B cell (primary cell): ENCODE results near the gene OR7E24. TPM values are rescaled to one million over a fixed set of nuclear protein-coding genes. Genes with fewer than 3 reads are reported as not detected.

Source experiments
- ATAC-seq: fragments of 200-7000 bp; cut with Tn5 transposase; one replicate; pipeline ENCODE4 v1.10.0; 2021; ENCODE audit warnings: low read depth, mild to moderate bottlenecking, moderate number of reproducible peaks, moderate library complexity
- CTCF ChIA-PET: fragments of 350-600 bp; sonication (Branson Sonifier 250); formaldehyde crosslinking; loops from one replicate; lab custom pipeline; 2021; ENCODE audit warnings: antibody characterized with exemption, inconsistent platforms; lab: Charles Lee
- POLR2A ChIA-PET: fragments of 350-600 bp; sonication (Branson Sonifier 250); formaldehyde crosslinking; loops from one replicate; lab custom pipeline; 2021; ENCODE audit warnings: antibody characterized with exemption; lab: Charles Lee
- DNase-seq: peaks from one replicate; pipeline ENCODE4 v3.0.0; 2013
- H2AFZ ChIP-seq: 2 replicates; pipeline ENCODE4 v1.6.1; 2012; ENCODE audit warnings: mild to moderate bottlenecking, low read depth, low read length; ENCODE audit not compliant: insufficient read depth, poor library complexity, severe bottlenecking
- H3K27ac ChIP-seq, 2 donors: 1 replicate in 1 of 2; 2 replicates in 1 of 2; pipeline ENCODE4 v1.5.1; 2012 to 2013; ENCODE audit warnings: low read length in 2 of 2, mild to moderate bottlenecking in 2 of 2, moderate library complexity in 1 of 2
- H3K27me3 ChIP-seq, 4 experiments: fragments of 200-600 bp in 1 of 4; sonication (generic) in 1 of 4; replicated peaks in 1 of 4; 1 replicate in 2 of 4; 2 replicates in 2 of 4; pipeline versions ENCODE4 v1.6.1 to v1.7.0; 2013 to 2016; ENCODE audit warnings: low read length in 3 of 4, mild to moderate bottlenecking in 2 of 4, mixed read lengths in 1 of 4, moderate library complexity in 1 of 4; ENCODE audit not compliant: insufficient read depth in 4 of 4, control insufficient read depth in 3 of 4; ENCODE audit errors: control extremely low read depth in 1 of 4
- H3K36me3 ChIP-seq, 2 experiments: replicated peaks in 1 of 2; 1 replicate in 1 of 2; 2 replicates in 1 of 2; pipeline versions ENCODE4 v1.6.1 to v1.7.1; 2013; ENCODE audit warnings: low read length in 1 of 2; ENCODE audit not compliant: insufficient read depth in 2 of 2, control insufficient read depth in 1 of 2; ENCODE audit errors: control extremely low read depth in 1 of 2, extremely low read depth in 1 of 2
- H3K4me1 ChIP-seq, 2 donors: fragments of 200-600 bp in 1 of 2; sonication (generic) in 1 of 2; 1 replicate in 1 of 2; 2 replicates in 1 of 2; pipeline versions ENCODE4 v1.5.1 to v1.6.1; 2013 to 2017; ENCODE audit warnings: low read length in 2 of 2; ENCODE audit not compliant: control insufficient read depth in 2 of 2, insufficient read depth in 2 of 2
- H3K4me2 ChIP-seq: replicated peaks from 2 replicates; pipeline ENCODE3; 2012; ENCODE audit warnings: mild to moderate bottlenecking, low read depth, low read length; ENCODE audit not compliant: poor library complexity, severe bottlenecking
- H3K4me3 ChIP-seq, 5 experiments: fragments of 200-600 bp in 1 of 5; sonication (generic) in 1 of 5; 1 replicate in 3 of 5; 2 replicates in 2 of 5; pipeline versions ENCODE4 v1.5.1 to v1.7.0; 2011 to 2016; ENCODE audit warnings: low read length in 4 of 5, mild to moderate bottlenecking in 4 of 5, low read depth in 2 of 5, control low read depth in 1 of 5, moderate library complexity in 1 of 5; ENCODE audit not compliant: insufficient read depth in 1 of 5; ENCODE audit errors: control extremely low read depth in 1 of 5, extremely low read depth in 1 of 5
- H3K79me2 ChIP-seq: fragments of 200-600 bp; sonication (generic); one replicate; pipeline ENCODE4 v1.6.0; 2016; ENCODE audit warnings: low read length; ENCODE audit not compliant: control insufficient read depth, insufficient read depth
- H3K9ac ChIP-seq: fragments of 200-600 bp; sonication (generic); 2 replicates; pipeline ENCODE4 v1.6.1; 2017; ENCODE audit warnings: mild to moderate bottlenecking, low read length, moderate library complexity
- H3K9me3 ChIP-seq, 3 donors: one replicate each; pipeline versions ENCODE4 v1.6.1 to v1.7.1; 2013; ENCODE audit warnings: low read length in 2 of 3; ENCODE audit not compliant: control insufficient read depth in 2 of 3, insufficient read depth in 1 of 3; ENCODE audit errors: control extremely low read depth in 1 of 3
- H4K20me1 ChIP-seq: 2 replicates; pipeline ENCODE4 v1.6.0; 2012; ENCODE audit warnings: mild to moderate bottlenecking, low read length; ENCODE audit not compliant: insufficient read depth, control insufficient read depth, poor library complexity, severe bottlenecking
- H3K27ac Mint-ChIP-seq: one replicate; pipeline ENCODE4 v1.8.0; 2021; ENCODE audit warnings: mixed read lengths
- H3K27me3 Mint-ChIP-seq: one replicate; pipeline ENCODE4 v1.8.0; 2021; ENCODE audit warnings: mixed read lengths
- H3K4me1 Mint-ChIP-seq: one replicate; pipeline ENCODE4 v1.8.0; 2021; ENCODE audit warnings: mixed read lengths
- H3K4me3 Mint-ChIP-seq: one replicate; pipeline ENCODE4 v1.8.0; 2021; ENCODE audit warnings: mixed read lengths
- H3K9me3 Mint-ChIP-seq: one replicate; pipeline ENCODE4 v1.8.0; 2022; ENCODE audit warnings: mixed read lengths; ENCODE audit not compliant: insufficient read depth
- CTCF ChIP-seq: fragments of 200-600 bp; IDR thresholded peaks from one replicate; pipeline ENCODE4 v1.8.0; 2022; ENCODE audit warnings: antibody characterized with exemption, mild to moderate bottlenecking
- EZH2 ChIP-seq: IDR thresholded peaks from 2 replicates; pipeline ENCODE4 v1.6.1; 2012; ENCODE audit warnings: borderline replicate concordance, low read depth, mild to moderate bottlenecking, moderate library complexity, low read length; ENCODE audit not compliant: insufficient read depth, poor library complexity, severe bottlenecking
- WGBS: methylation state at CpG from one replicate; pipeline ENCODE4 v1.1.5; 2013; ENCODE audit warnings: missing lambda C conversion rate; ENCODE audit not compliant: insufficient coverage; 5-methylcytosine and 5-hydroxymethylcytosine counted together
- intact Hi-C: fragments of 100-400 bp; cut with micrococcal nuclease; formaldehyde crosslinking; loops from one replicate; pipeline ENCODE4 v1.10.0; 2022
- polyA minus RNA-seq: library from RNA; depleted of rRNA, polyadenylated mRNA; stranded (reverse); fragments of >200 nt; gene quantifications from 2 replicates; pipeline ENCODE4 v1.2.3, GENCODE V29; 2012
- polyA plus RNA-seq: library from polyadenylated mRNA; depleted of rRNA; stranded (reverse); fragments of >200 nt; gene quantifications from 2 replicates; pipeline ENCODE4 v1.2.3, GENCODE V29; 2012
- total RNA-seq, 2 donors: library from RNA; stranded (reverse); fragments of 120-200 nt in 1 of 2; gene quantifications; 1 replicate in 1 of 2; 2 replicates in 1 of 2; pipeline versions ENCODE4 v1.2.3 to v1.2.4, GENCODE V29; 2013 to 2022

OR7E24 gene
- total RNA-seq (not detected in 2 replicates), polyA plus RNA-seq (not detected in 2 replicates), polyA minus RNA-seq (not detected in 2 replicates)
- total RNA-seq (2013) = not detected

- DNase-seq (no peak), ATAC-seq (no peak)
- Histone ChIP-seq H3K4me3 (no peak within 1 kb of the TSS), H2AFZ (no peak within 1 kb of the TSS), H3K79me2 (no peaks in the 10 kb centered on the region), H3K4me1 (no peaks in the 10 kb centered on the region), H3K27ac (no peak within 1 kb of the TSS), H3K36me3 (no peaks in the 10 kb centered on the region), H3K4me2 (no peak within 1 kb of the TSS), H3K27me3 (no peaks in the 10 kb centered on the region), H3K9ac (no peak within 1 kb of the TSS), H4K20me1 (no peaks in the 10 kb centered on the region), H3K9me3 (peaks cover 0 to 15% (median 0%) of the 10 kb centered on the region in 3 donors)
- H3K27me3 Mint-ChIP-seq = peaks cover 4% of the 10 kb centered on the region
- TF ChIP-seq CTCF (no peak), EZH2 (no peak)
- H3K4me1 Mint-ChIP-seq = no peaks in the 10 kb centered on the region
- ChIA-PET CTCF (no interaction called here), POLR2A (no interaction called here)
- no peak within 1 kb of the TSS for H3K4me3 Mint-ChIP-seq
- H3K9me3 Mint-ChIP-seq = peaks cover 3% of the 10 kb centered on the region
- intact Hi-C loops = no loop called here
- no CpG with 5 or more reads among the region's 1 CpG for WGBS
- no peak within 1 kb of the TSS for H3K27ac Mint-ChIP-seq
Observed at GRCh38 chr19:9250630-9251029, at the start of gene OR7E24. Gene OR7E24 (plus strand): TSS chr19:9250930. CDS start chr19:9251044, 114 bp downstream.

DNA sequence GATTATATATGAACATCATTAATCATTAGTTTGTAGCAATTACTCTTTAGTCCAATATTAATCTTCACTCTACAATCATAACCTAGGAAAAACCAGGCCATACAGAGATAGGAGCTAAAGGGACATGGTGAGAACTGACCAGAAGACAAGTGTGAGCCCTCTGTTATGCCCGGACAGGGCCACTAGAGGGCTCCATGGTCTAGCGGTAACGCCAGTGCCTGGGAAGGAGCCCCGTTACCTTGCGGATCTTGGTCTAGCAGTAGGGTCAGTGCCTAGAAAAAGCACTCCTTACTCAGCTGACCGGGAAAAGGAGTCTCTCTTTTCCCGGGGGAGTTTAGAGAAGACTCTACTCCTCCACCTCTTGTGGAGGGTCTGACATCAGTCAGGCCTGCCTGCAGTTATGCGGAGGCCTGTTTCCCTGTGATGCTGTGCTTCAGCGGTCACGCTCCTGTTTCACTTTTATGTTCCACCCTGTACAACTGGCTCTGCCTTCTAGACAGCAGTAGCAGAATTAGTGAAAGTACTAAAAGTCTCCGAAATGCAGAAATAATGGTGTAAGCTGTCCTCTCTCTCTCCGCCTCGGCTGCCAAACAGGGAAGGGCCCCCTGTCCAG is 45.1 kb upstream of the OR7E24 start:
- CTCF ChIA-PET = interaction anchor here (0.6 to 3.6 kb wide), 28 partner anchors 10 to 822 kb away, joined by 3 to 27 read pairs (median 4); partner anchors contain the start of genes ZNF121, ZNF266 and ZNF559
- POLR2A ChIA-PET = no interaction called here
- Histone ChIP-seq H3K4me2 (peak overlapping the region; percentile 61), H3K9ac (peak overlapping the region; percentile 41), H3K27me3 (no peaks in the 10 kb centered on the region), H3K9me3 (no peaks in the 10 kb centered on the region), H3K4me1 (peaks cover 0 to 4% of the 10 kb centered on the region in 2 donors), H4K20me1 (no peaks in the 10 kb centered on the region), H3K27ac (no peak overlapping the region), H2AFZ (peak overlapping the region; percentile 81), H3K4me3 (peak overlapping the region in 4 of 5 experiments; percentile 21 to 42 (median 33)), H3K36me3 (no peaks in the 10 kb centered on the region), H3K79me2 (no peaks in the 10 kb centered on the region)
- peak; percentile 57 for ATAC-seq
- Mint-ChIP-seq H3K4me3 (peak overlapping the region; percentile 78), H3K27me3 (peaks cover 4% of the 10 kb centered on the region), H3K27ac (no peak overlapping the region), H3K9me3 (no peaks in the 10 kb centered on the region), H3K4me1 (peaks cover 6% of the 10 kb centered on the region)
- TF ChIP-seq CTCF = peak; percentile 97
- no peak for TF ChIP-seq EZH2
- DNase-seq = peak; percentile 73
- 50% methylated on average over 10 of the region's 13 CpGs for WGBS
- intact Hi-C loops = loop anchor here (1.0 to 10.0 kb wide), 4 partner anchors 69 to 381 kb away; partner anchors contain the start of genes ZNF266 and ZNF699
